Measurements from ENCODE around the gene IKZF5. TPM values are rescaled to one million over a fixed set of nuclear protein-coding genes. Genes with fewer than 3 reads are reported as not detected.

The IKZF5 gene
- total RNA-seq, 1 donor from 2014 or later, result 12.4 TPM

- no peaks in the 10 kb centered on the region for H3K9me3 Mint-ChIP-seq
- no peak overlapping the region for H3K4me3 Mint-ChIP-seq
- peaks cover 17% of the 10 kb centered on the region for H3K4me1 Mint-ChIP-seq
- no peak overlapping the region for H3K27ac Mint-ChIP-seq
- no peak for TF ChIP-seq CTCF (IDR thresholded peaks at IDR 0.05; ENCODE audit: unreplicated experiment)
- no peaks in the 10 kb centered on the region for H3K27me3 Mint-ChIP-seq (ENCODE audit: low read depth)
- H3K36me3 Mint-ChIP-seq, result peaks cover 2% of the 10 kb centered on the region
- no peak for DNase-seq (ENCODE audit: low spot score in 2 of 2, unreplicated experiment in 2 of 2)
Measured at GRCh38 chr10:123004298-123004697, 4.3 kb downstream of the IKZF5 start.

- H3K9me3 Mint-ChIP-seq, result no peaks in the 10 kb centered on the region
- H3K36me3 Mint-ChIP-seq, result peaks cover 2% of the 10 kb centered on the region
- no peaks in the 10 kb centered on the region for H3K27me3 Mint-ChIP-seq (ENCODE audit: low read depth)
- TF ChIP-seq CTCF (IDR thresholded peaks at IDR 0.05; ENCODE audit: unreplicated experiment), result no peak
- DNase-seq (ENCODE audit: low spot score in 2 of 2, unreplicated experiment in 2 of 2), result no peak
- H3K4me1 Mint-ChIP-seq, result no peaks in the 10 kb centered on the region
- H3K27ac Mint-ChIP-seq, result no peak overlapping the region
- no peak overlapping the region for H3K4me3 Mint-ChIP-seq
Measured at GRCh38 chr10:123001370-123001769, 7.2 kb downstream of the IKZF5 start.

GRCh38 chr10:123000155-123000554 lies 8.4 kb downstream of the IKZF5 start:
- Mint-ChIP-seq H3K36me3 (peaks cover 9% of the 10 kb centered on the region), H3K27ac (no peak overlapping the region), H3K4me3 (no peak overlapping the region), H3K27me3 (ENCODE audit: low read depth) (no peaks in the 10 kb centered on the region), H3K9me3 (no peaks in the 10 kb centered on the region), H3K4me1 (no peaks in the 10 kb centered on the region)
- TF ChIP-seq CTCF (IDR thresholded peaks at IDR 0.05; ENCODE audit: unreplicated experiment), result no peak
- no peak for DNase-seq (ENCODE audit: low spot score in 2 of 2, unreplicated experiment in 2 of 2)

- H3K9me3 Mint-ChIP-seq, result no peaks in the 10 kb centered on the region
- peaks cover 10% of the 10 kb centered on the region for H3K36me3 Mint-ChIP-seq
- no peak for TF ChIP-seq CTCF (IDR thresholded peaks at IDR 0.05; ENCODE audit: unreplicated experiment)
- H3K27ac Mint-ChIP-seq, result no peak overlapping the region
- no peaks in the 10 kb centered on the region for H3K27me3 Mint-ChIP-seq (ENCODE audit: low read depth)
- no peak overlapping the region for H3K4me3 Mint-ChIP-seq
- no peaks in the 10 kb centered on the region for H3K4me1 Mint-ChIP-seq
- no peak for DNase-seq (ENCODE audit: low spot score in 2 of 2, unreplicated experiment in 2 of 2)
Measured at GRCh38 chr10:122999347-122999746, 9.2 kb downstream of the IKZF5 start.

- Mint-ChIP-seq H3K4me3 (no peak overlapping the region), H3K27ac (no peak overlapping the region), H3K36me3 (peaks cover 12% of the 10 kb centered on the region), H3K4me1 (no peaks in the 10 kb centered on the region), H3K27me3 (ENCODE audit: low read depth) (no peaks in the 10 kb centered on the region), H3K9me3 (no peaks in the 10 kb centered on the region)
- DNase-seq (ENCODE audit: low spot score in 2 of 2, unreplicated experiment in 2 of 2), result no peak
- no peak for TF ChIP-seq CTCF (IDR thresholded peaks at IDR 0.05; ENCODE audit: unreplicated experiment)
Measured at GRCh38 chr10:122998934-122999333, 9.7 kb downstream of the IKZF5 start.

GRCh38 chr10:122998360-122998917 lies 10.2 kb downstream of the IKZF5 start:
- Mint-ChIP-seq H3K4me3 (no peak overlapping the region), H3K4me1 (no peaks in the 10 kb centered on the region), H3K27ac (no peak overlapping the region), H3K36me3 (peaks cover 13% of the 10 kb centered on the region), H3K9me3 (no peaks in the 10 kb centered on the region), H3K27me3 (ENCODE audit: low read depth) (no peaks in the 10 kb centered on the region)
- TF ChIP-seq CTCF (IDR thresholded peaks at IDR 0.05; ENCODE audit: unreplicated experiment), result no peak
- DNase-seq (ENCODE audit: low spot score in 2 of 2, unreplicated experiment in 2 of 2), result no peak

Data from mesothelial cell of epicardium (in vitro differentiated cells).